Ramos (cell line): ENCODE measurements around the gene TELO2.

ENCODE experiments used
- in situ Hi-C: fragments of 300-500 bp; cut with MboI; formaldehyde crosslinking; loops from one replicate; pipeline ENCODE4 v1.14.3; 2022; ENCODE audit warnings: low sequenced_read_pairs; ENCODE audit not compliant: unreplicated experiment

TELO2 gene

GRCh38 chr16:1533443-1533951, 40.3 kb downstream of the TELO2 start, which contains the start of gene TMEM204:
TSS of gene TMEM204 (plus strand) at chr16:1533666. CDS start at chr16:1534276, 610 bp downstream.
- in situ Hi-C loops = no loop called here

GRCh38 chr16:1534021-1535020, 41.2 kb downstream of the TELO2 start:
- in situ Hi-C loops = no loop called here

- in situ Hi-C loops = no loop called here
Observed at GRCh38 chr16:1535391-1536291, 42.5 kb downstream of the TELO2 start.

GRCh38 chr16:1536601-1537000, 43.4 kb downstream of the TELO2 start:
- in situ Hi-C loops = no loop called here

- in situ Hi-C loops = no loop called here
Observed at GRCh38 chr16:1537138-1537577, 44.0 kb downstream of the TELO2 start.

GRCh38 chr16:1537763-1538289, 44.7 kb downstream of the TELO2 start:
- in situ Hi-C loops = no loop called here

GRCh38 chr16:1538804-1539520, 45.8 kb downstream of the TELO2 start:
- in situ Hi-C loops = no loop called here

- in situ Hi-C loops = no loop called here
Observed at GRCh38 chr16:1539720-1540555, 46.8 kb downstream of the TELO2 start.

GRCh38 chr16:1540556-1540855, 47.3 kb downstream of the TELO2 start:
- in situ Hi-C loops = no loop called here

GRCh38 chr16:1541293-1542165, 48.4 kb downstream of the TELO2 start:
- in situ Hi-C loops = no loop called here

GRCh38 chr16:1542166-1542500, 49.0 kb downstream of the TELO2 start:
- in situ Hi-C loops = no loop called here

GRCh38 chr16:1542533-1542932, 49.4 kb downstream of the TELO2 start:
- in situ Hi-C loops = no loop called here

GRCh38 chr16:1543085-1543896, 50.1 kb downstream of the TELO2 start:
- in situ Hi-C loops = no loop called here

- in situ Hi-C loops = no loop called here
Observed at GRCh38 chr16:1545044-1546040, 52.2 kb downstream of the TELO2 start.

GRCh38 chr16:1546430-1546829, 53.3 kb downstream of the TELO2 start:
- in situ Hi-C loops = no loop called here

GRCh38 chr16:1548233-1548632, 55.1 kb downstream of the TELO2 start:
- in situ Hi-C loops = no loop called here
